SU-DHL-6 (cell line): ENCODE results near the gene POLRMT.

Experiments used
- H2AFZ ChIP-seq: fragments of 200-600 bp; sonication (generic); 2 replicates; pipeline ENCODE4 v1.6.1; 2014; ENCODE audit warnings: low read depth, mild to moderate bottlenecking, moderate library complexity, mixed read lengths, antibody characterized with exemption, low read length; ENCODE audit not compliant: severe bottlenecking
- H3F3A ChIP-seq: fragments of 200-600 bp; shearing (Covaris generic); 2 replicates; pipeline ENCODE4 v1.6.0; 2016; ENCODE audit warnings: antibody characterized with exemption, mild to moderate bottlenecking; ENCODE audit not compliant: insufficient read depth
- H3K27ac ChIP-seq: fragments of 200-600 bp; sonication (generic); 2 replicates; pipeline ENCODE4 v1.5.1; 2016; ENCODE audit warnings: low read depth, mild to moderate bottlenecking, low read length, moderate library complexity, mixed read lengths
- H3K27me3 ChIP-seq: fragments of 200-600 bp; sonication (generic), shearing (Covaris generic); 2 replicates; pipeline ENCODE4 v1.6.0; 2014; ENCODE audit warnings: mild to moderate bottlenecking, low read length
- H3K36me3 ChIP-seq: fragments of 200-600 bp; sonication (generic); 2 replicates; pipeline ENCODE4 v1.6.1; 2014; ENCODE audit warnings: mild to moderate bottlenecking, low read length, mixed read lengths
- H3K4me2 ChIP-seq: fragments of 300-600, 200-600 bp; shearing (Covaris generic), sonication (generic); 2 replicates; pipeline ENCODE4 v1.6.0; 2014; ENCODE audit warnings: low read length, low read depth, mild to moderate bottlenecking; ENCODE audit not compliant: poor library complexity, severe bottlenecking
- H3K4me3 ChIP-seq: fragments of 200-600 bp; sonication (generic); 2 replicates; pipeline ENCODE4 v1.5.1; 2014; ENCODE audit warnings: antibody characterized with exemption, low read length, mild to moderate bottlenecking, mixed read lengths; ENCODE audit not compliant: insufficient read depth, poor library complexity, severe bottlenecking
- H3K79me2 ChIP-seq: fragments of 200-600 bp; sonication (generic); 2 replicates; pipeline ENCODE4 v1.6.1; 2014; ENCODE audit warnings: mild to moderate bottlenecking, low read length, moderate library complexity; ENCODE audit not compliant: insufficient read depth
- H3K9ac ChIP-seq: fragments of 200-600 bp; sonication (generic); 2 replicates; pipeline ENCODE4 v1.7.0; 2014; ENCODE audit warnings: mild to moderate bottlenecking, low read length
- H3K9me2 ChIP-seq: fragments of 200-600 bp; sonication (generic); replicated peaks from 2 replicates; pipeline ENCODE4 v1.6.1; 2014; ENCODE audit warnings: low read length; ENCODE audit not compliant: insufficient read depth
- H3K9me3 ChIP-seq: fragments of 200-600 bp; sonication (generic); 2 replicates; pipeline ENCODE4 v1.6.1; 2014; ENCODE audit warnings: low read length, mixed read lengths; ENCODE audit not compliant: insufficient read depth
- H4K20me1 ChIP-seq: fragments of 200-600 bp; sonication (generic); 2 replicates; pipeline ENCODE4 v1.6.1; 2014; ENCODE audit warnings: low read depth, mild to moderate bottlenecking, antibody characterized with exemption, low read length, moderate library complexity, mixed read lengths
- EZH2phosphoT487 ChIP-seq: fragments of 200-600 bp; sonication (generic), shearing (Covaris generic); conservative IDR thresholded peaks from 2 replicates; pipeline ENCODE4 v1.6.1; 2018; ENCODE audit warnings: mild to moderate bottlenecking, antibody characterized with exemption, low read length, moderate library complexity, mixed read lengths
- TF ChIP-seq, protein P1 (sequence below): fragments of 200-600 bp; sonication (generic); IDR thresholded peaks from one replicate; pipeline ENCODE4 v1.5.1; 2017; ENCODE audit warnings: antibody characterized with exemption, mild to moderate bottlenecking, low read length, moderate library complexity; ENCODE audit not compliant: insufficient read depth, poor library complexity, severe bottlenecking

POLRMT gene

GRCh38 chr19:658916-659839, 25.8 kb upstream of the POLRMT start:
- Histone ChIP-seq H3K9me3 (no peaks in the 10 kb centered on the region), H3K4me3 (no peak overlapping the region), H3K36me3 (no peaks in the 10 kb centered on the region), H3K27me3 (no peaks in the 10 kb centered on the region), H3K9ac (peak overlapping the region; percentile 47; the same call in 1 of the 2 replicates), H3K79me2 (peaks cover 85% of the 10 kb centered on the region), H3K9me2 (no peaks in the 10 kb centered on the region), H2AFZ (no peak overlapping the region), H3K27ac (peak overlapping the region; percentile 89), H3K4me2 (peak overlapping the region; percentile 79), H3F3A (peaks cover 21% of the 10 kb centered on the region), H4K20me1 (peaks cover 15% of the 10 kb centered on the region)
- TF ChIP-seq, protein P1, sequence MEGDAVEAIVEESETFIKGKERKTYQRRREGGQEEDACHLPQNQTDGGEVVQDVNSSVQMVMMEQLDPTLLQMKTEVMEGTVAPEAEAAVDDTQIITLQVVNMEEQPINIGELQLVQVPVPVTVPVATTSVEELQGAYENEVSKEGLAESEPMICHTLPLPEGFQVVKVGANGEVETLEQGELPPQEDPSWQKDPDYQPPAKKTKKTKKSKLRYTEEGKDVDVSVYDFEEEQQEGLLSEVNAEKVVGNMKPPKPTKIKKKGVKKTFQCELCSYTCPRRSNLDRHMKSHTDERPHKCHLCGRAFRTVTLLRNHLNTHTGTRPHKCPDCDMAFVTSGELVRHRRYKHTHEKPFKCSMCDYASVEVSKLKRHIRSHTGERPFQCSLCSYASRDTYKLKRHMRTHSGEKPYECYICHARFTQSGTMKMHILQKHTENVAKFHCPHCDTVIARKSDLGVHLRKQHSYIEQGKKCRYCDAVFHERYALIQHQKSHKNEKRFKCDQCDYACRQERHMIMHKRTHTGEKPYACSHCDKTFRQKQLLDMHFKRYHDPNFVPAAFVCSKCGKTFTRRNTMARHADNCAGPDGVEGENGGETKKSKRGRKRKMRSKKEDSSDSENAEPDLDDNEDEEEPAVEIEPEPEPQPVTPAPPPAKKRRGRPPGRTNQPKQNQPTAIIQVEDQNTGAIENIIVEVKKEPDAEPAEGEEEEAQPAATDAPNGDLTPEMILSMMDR = no peak
- no peak for TF ChIP-seq EZH2phosphoT487

GRCh38 chr19:658059-658839, 24.9 kb upstream of the POLRMT start:
- no peak overlapping the region for H2AFZ ChIP-seq
- H3K27ac ChIP-seq = no peak overlapping the region
- peaks cover 94% of the 10 kb centered on the region for H3K79me2 ChIP-seq
- no peak overlapping the region for H3K9ac ChIP-seq
- no peaks in the 10 kb centered on the region for H3K27me3 ChIP-seq
- no peaks in the 10 kb centered on the region for H3K36me3 ChIP-seq
- no peak overlapping the region for H3K4me2 ChIP-seq
- no peaks in the 10 kb centered on the region for H3K9me2 ChIP-seq
- no peaks in the 10 kb centered on the region for H3K9me3 ChIP-seq
- TF ChIP-seq, protein P1 = no peak
- TF ChIP-seq EZH2phosphoT487 = no peak
- H4K20me1 ChIP-seq = peaks cover 19% of the 10 kb centered on the region
- peaks cover 21% of the 10 kb centered on the region for H3F3A ChIP-seq
- H3K4me3 ChIP-seq = no peak overlapping the region

DNA sequence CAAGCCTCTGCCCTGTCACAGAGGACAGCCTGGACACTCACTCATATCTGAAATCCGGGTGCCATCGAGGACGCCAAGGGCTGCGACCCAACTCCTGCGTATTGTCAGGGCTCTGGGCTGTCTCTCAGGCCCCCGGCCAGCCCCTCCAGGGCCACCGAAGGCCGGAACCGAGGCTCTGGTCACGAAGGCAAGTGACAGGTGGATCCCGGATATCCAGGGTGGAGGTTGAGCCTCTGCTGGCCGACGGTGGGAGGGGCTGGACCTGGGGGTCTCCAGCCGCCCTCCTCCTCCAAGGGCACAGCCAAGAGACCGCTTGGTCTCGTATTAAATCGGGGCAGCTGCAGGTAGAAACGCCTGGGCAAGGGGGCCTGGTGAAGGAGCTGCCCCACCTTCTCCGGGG, 24.3 kb upstream of the POLRMT start:
- H3K9ac ChIP-seq = no peak overlapping the region
- no peak overlapping the region for H2AFZ ChIP-seq
- H3F3A ChIP-seq = peaks cover 21% of the 10 kb centered on the region
- H3K27ac ChIP-seq = no peak overlapping the region
- no peak overlapping the region for H3K4me2 ChIP-seq
- H4K20me1 ChIP-seq = peaks cover 22% of the 10 kb centered on the region
- no peaks in the 10 kb centered on the region for H3K27me3 ChIP-seq
- no peaks in the 10 kb centered on the region for H3K9me3 ChIP-seq
- H3K79me2 ChIP-seq = peaks cover 98% of the 10 kb centered on the region
- no peak for TF ChIP-seq EZH2phosphoT487
- TF ChIP-seq, protein P1 = no peak
- no peaks in the 10 kb centered on the region for H3K36me3 ChIP-seq
- H3K4me3 ChIP-seq = no peak overlapping the region
- H3K9me2 ChIP-seq = no peaks in the 10 kb centered on the region
